Measurements from ENCODE around the gene PBXIP1.

Gene PBXIP1

DNA sequence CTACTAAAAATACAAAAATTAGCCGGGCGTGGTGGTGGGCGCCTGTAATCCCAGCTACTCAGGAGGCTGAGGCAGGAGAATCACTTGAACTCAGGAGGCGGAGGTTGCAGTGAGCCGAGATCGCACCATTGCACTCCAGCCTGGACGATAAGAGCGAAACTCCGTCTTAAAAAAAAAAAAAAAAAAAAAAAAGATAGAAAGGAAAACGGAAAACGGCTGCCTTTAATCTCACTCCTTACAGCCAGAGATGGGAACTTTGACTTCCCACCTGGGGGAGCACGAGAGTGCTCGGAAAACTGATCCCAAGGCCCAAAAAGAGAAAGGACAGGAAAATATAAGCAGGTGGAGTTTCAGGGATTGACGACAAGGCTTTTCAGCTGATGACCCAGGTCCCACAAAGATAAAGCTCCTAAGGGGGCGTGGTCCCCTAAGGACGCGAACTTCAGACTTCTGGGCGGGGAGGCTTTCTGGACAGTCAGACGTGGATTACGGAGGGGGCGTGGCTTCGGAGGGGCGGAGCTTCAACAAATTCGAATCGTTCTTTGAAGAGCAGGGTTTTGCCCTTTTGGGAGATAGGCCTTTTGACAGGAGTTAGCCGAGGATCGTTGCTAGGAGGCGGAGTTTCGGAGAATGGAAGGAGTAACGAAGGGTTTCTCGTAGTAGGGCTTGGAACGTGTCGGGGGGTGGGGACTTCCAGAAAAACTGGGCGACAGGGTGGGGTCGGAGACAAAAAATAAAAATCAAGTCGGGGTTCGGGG is 17.6 kb upstream of the PBXIP1 start:
- Histone ChIP-seq H3K4me1 (ENCODE audit: control insufficient read depth, insufficient read depth, low read depth, low read length) (peaks cover 15% of the 10 kb centered on the region), H2BK12ac (ENCODE audit: low read length in 2 of 2) (no peak overlapping the region), H3K79me1 (replicated peaks; ENCODE audit: low read length, poor library complexity, severe bottlenecking) (no peaks in the 10 kb centered on the region), H3K36me3 (ENCODE audit: control insufficient read depth in 1 of 2, insufficient read depth in 2 of 2, low read depth in 1 of 2, low read length in 2 of 2) (peaks cover 2 to 7% of the 10 kb centered on the region in 2 experiments), H2AFZ (ENCODE audit: low read depth, low read length) (no peak overlapping the region), H3K23ac (ENCODE audit: low read length in 2 of 2) (no peak overlapping the region), H3K4me2 (ENCODE audit: low read length, poor library complexity, severe bottlenecking) (peak overlapping the region; percentile 86), H3K9ac (ENCODE audit: low read length) (peak overlapping the region; percentile 98), H3K18ac (ENCODE audit: low read depth in 1 of 2, low read length in 2 of 2) (peak overlapping the region; percentile 28 to 96), H3K27ac (ENCODE audit: low read length, poor library complexity, severe bottlenecking) (peak overlapping the region; percentile 100), H2BK5ac (ENCODE audit: low read depth, low read length, poor library complexity, severe bottlenecking) (peak overlapping the region; percentile 95), H4K91ac (ENCODE audit: low read length) (peak overlapping the region; percentile 78), H2AK5ac (ENCODE audit: low read length, severe bottlenecking) (peak overlapping the region; percentile 95), H3K9me3 (ENCODE audit: control insufficient read depth, low read length) (no peaks in the 10 kb centered on the region), H3K27me3 (ENCODE audit: control insufficient read depth in 1 of 2, insufficient read depth in 1 of 2, low read length in 2 of 2) (no peaks in the 10 kb centered on the region), H4K8ac (ENCODE audit: low read length) (peak overlapping the region; percentile 57), H3K4ac (ENCODE audit: low read depth in 1 of 2, low read length in 2 of 2) (peak overlapping the region; percentile 83 to 85), H2BK120ac (ENCODE audit: low read depth, low read length) (peak overlapping the region; percentile 87), H3K4me3 (ENCODE audit: insufficient read depth in 1 of 2, low read depth in 1 of 2, low read length in 2 of 2) (peak overlapping the region; percentile 76 to 85), H3K14ac (ENCODE audit: low read length in 2 of 2) (no peak overlapping the region), H2BK15ac (ENCODE audit: low read depth, poor library complexity, severe bottlenecking) (peak overlapping the region; percentile 15)
- under 1% methylated on average over 26 of the region's 37 CpGs for WGBS
- peak; percentile 99 for DNase-seq

DNA sequence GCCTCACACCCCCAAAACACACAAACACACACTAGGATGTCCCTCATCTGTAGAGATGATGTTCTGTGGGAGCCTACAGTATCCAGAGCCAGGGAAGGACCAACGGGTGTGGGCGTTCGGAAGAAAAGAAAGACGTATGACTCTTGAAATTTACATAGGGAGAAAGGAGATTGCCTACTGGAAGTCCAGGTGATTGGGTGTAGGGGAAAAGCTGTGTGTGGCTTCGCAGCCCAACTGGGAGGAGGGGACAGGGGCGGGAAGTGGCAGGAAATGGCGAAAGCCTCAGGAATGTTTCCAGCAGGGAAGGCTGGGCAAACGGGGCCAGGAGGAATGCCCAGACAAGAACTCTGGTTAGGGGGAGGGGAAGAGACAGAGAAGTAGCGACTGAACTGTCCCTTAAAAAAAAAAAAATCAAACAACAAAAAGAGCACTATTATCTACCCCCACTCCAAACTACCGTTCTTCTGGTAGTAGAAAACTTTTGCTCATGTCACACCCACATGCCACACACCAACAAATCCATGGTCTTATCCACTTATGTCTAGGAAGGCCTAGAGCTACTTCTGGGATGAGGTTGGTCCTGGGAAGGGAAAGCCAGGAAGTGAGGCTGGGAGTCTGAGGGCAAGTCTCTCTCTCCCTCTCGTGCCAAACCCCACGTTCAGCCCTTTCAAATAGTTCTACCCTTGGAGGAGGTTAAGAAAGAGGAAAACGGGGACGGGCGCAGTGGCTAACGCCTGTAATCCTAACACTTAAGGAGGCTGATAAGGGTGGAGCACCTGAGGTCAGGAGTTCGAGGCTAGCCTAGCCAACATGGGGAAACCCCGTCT is 16.8 kb upstream of the PBXIP1 start:
- peak; percentile 97 for DNase-seq

DNA sequence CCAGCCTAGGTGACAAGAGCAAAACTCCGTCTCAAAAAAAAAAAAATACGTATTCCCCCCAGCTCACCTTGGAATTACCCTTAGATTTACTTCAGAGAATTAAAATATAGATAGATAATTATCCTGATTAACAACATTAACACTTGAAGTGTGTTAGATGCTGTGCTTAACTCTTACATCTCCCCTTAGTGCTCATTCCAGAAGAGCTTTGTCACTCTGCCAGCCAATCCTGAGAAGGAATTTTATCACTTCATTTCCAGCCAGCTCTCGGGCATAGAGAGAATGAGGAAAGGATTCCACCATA is 16.3 kb upstream of the PBXIP1 start:
- Histone ChIP-seq H2BK12ac (ENCODE audit: low read length in 2 of 2) (peak overlapping the region; percentile 15 to 94), H2BK5ac (ENCODE audit: low read depth, low read length, poor library complexity, severe bottlenecking) (peak overlapping the region; percentile 3), H3K4me1 (ENCODE audit: control insufficient read depth, insufficient read depth, low read depth, low read length) (peaks cover 27% of the 10 kb centered on the region), H3K14ac (ENCODE audit: low read length in 2 of 2) (no peak overlapping the region), H3K18ac (ENCODE audit: low read depth in 1 of 2, low read length in 2 of 2) (peak overlapping the region; percentile 49 to 94), H2BK15ac (ENCODE audit: low read depth, poor library complexity, severe bottlenecking) (peak overlapping the region; percentile 15), H3K4me3 (ENCODE audit: insufficient read depth in 1 of 2, low read depth in 1 of 2, low read length in 2 of 2) (peak overlapping the region in 1 of 2 experiments; percentile 85), H3K9me3 (ENCODE audit: control insufficient read depth, low read length) (no peaks in the 10 kb centered on the region), H4K8ac (ENCODE audit: low read length) (peak overlapping the region; percentile 8), H4K91ac (ENCODE audit: low read length) (peak overlapping the region; percentile 34), H3K36me3 (ENCODE audit: control insufficient read depth in 1 of 2, insufficient read depth in 2 of 2, low read depth in 1 of 2, low read length in 2 of 2) (peaks cover 15 to 16% of the 10 kb centered on the region in 2 experiments), H3K27ac (ENCODE audit: low read length, poor library complexity, severe bottlenecking) (peak overlapping the region; percentile 100), H2BK120ac (ENCODE audit: low read depth, low read length) (peak overlapping the region; percentile 8), H3K4ac (ENCODE audit: low read depth in 1 of 2, low read length in 2 of 2) (peak overlapping the region in 1 of 2 experiments; percentile 79), H2AK5ac (ENCODE audit: low read length, severe bottlenecking) (peak overlapping the region; percentile 62), H2AFZ (ENCODE audit: low read depth, low read length) (no peak overlapping the region), H3K9ac (ENCODE audit: low read length) (peak overlapping the region; percentile 98), H3K23ac (ENCODE audit: low read length in 2 of 2) (no peak overlapping the region), H3K79me1 (replicated peaks; ENCODE audit: low read length, poor library complexity, severe bottlenecking) (no peaks in the 10 kb centered on the region), H3K4me2 (ENCODE audit: low read length, poor library complexity, severe bottlenecking) (peak overlapping the region; percentile 53), H3K27me3 (ENCODE audit: control insufficient read depth in 1 of 2, insufficient read depth in 1 of 2, low read length in 2 of 2) (no peaks in the 10 kb centered on the region)
- no peak for DNase-seq
- WGBS, result no CpG with 5 or more reads among the region's 3 CpGs

More for the DNA sequence above, 16.8 kb upstream of the PBXIP1 start:
- Histone ChIP-seq H4K91ac (ENCODE audit: low read length) (peak overlapping the region; percentile 91), H3K79me1 (replicated peaks; ENCODE audit: low read length, poor library complexity, severe bottlenecking) (no peaks in the 10 kb centered on the region), H3K4ac (ENCODE audit: low read depth in 1 of 2, low read length in 2 of 2) (peak overlapping the region; percentile 51 to 97), H3K4me1 (ENCODE audit: control insufficient read depth, insufficient read depth, low read depth, low read length) (peaks cover 22% of the 10 kb centered on the region), H2BK5ac (ENCODE audit: low read depth, low read length, poor library complexity, severe bottlenecking) (peak overlapping the region; percentile 92), H2BK12ac (ENCODE audit: low read length in 2 of 2) (peak overlapping the region; percentile 15 to 94), H3K4me3 (ENCODE audit: insufficient read depth in 1 of 2, low read depth in 1 of 2, low read length in 2 of 2) (peak overlapping the region in 1 of 2 experiments; percentile 85), H3K27ac (ENCODE audit: low read length, poor library complexity, severe bottlenecking) (peak overlapping the region; percentile 100), H3K9ac (ENCODE audit: low read length) (peak overlapping the region; percentile 98), H3K14ac (ENCODE audit: low read length in 2 of 2) (peak overlapping the region in 1 of 2 experiments; percentile 89), H3K4me2 (ENCODE audit: low read length, poor library complexity, severe bottlenecking) (peak overlapping the region; percentile 64), H2AK5ac (ENCODE audit: low read length, severe bottlenecking) (peak overlapping the region; percentile 100), H3K36me3 (ENCODE audit: control insufficient read depth in 1 of 2, insufficient read depth in 2 of 2, low read depth in 1 of 2, low read length in 2 of 2) (peaks cover 9 to 10% of the 10 kb centered on the region in 2 experiments), H2BK120ac (ENCODE audit: low read depth, low read length) (peak overlapping the region; percentile 69), H2BK15ac (ENCODE audit: low read depth, poor library complexity, severe bottlenecking) (peak overlapping the region; percentile 30), H3K9me3 (ENCODE audit: control insufficient read depth, low read length) (no peaks in the 10 kb centered on the region), H3K18ac (ENCODE audit: low read depth in 1 of 2, low read length in 2 of 2) (peak overlapping the region; percentile 93 to 98), H3K23ac (ENCODE audit: low read length in 2 of 2) (peak overlapping the region in 1 of 2 experiments; percentile 31), H3K27me3 (ENCODE audit: control insufficient read depth in 1 of 2, insufficient read depth in 1 of 2, low read length in 2 of 2) (no peaks in the 10 kb centered on the region), H2AFZ (ENCODE audit: low read depth, low read length) (no peak overlapping the region), H4K8ac (ENCODE audit: low read length) (peak overlapping the region; percentile 93)
- 4% methylated on average over 11 of the region's 18 CpGs for WGBS

All from mesenchymal stem cell (in vitro differentiated cells and primary cell).